Endothelial cell of umbilical vein (primary cell): ENCODE data around the gene USF2.

Experiments used
- CTCF ChIP-seq, 2 donors: IDR thresholded peaks; 1 replicate in 1 of 2; 2 replicates in 1 of 2; pipeline ENCODE4 v1.5.1; 2011; ENCODE audit warnings: low read length in 2 of 2, mild to moderate bottlenecking in 2 of 2, moderate library complexity in 2 of 2, control low read depth in 1 of 2, inconsistent platforms in 1 of 2, low read depth in 1 of 2; ENCODE audit not compliant: insufficient read depth in 1 of 2; ENCODE audit errors: extremely low read depth in 1 of 2
- EZH2 ChIP-seq: IDR thresholded peaks from 2 replicates; pipeline ENCODE4 v1.6.1; 2012; ENCODE audit warnings: borderline replicate concordance, low read depth, mild to moderate bottlenecking, moderate library complexity, low read length, inconsistent platforms; ENCODE audit not compliant: severe bottlenecking
- FOS ChIP-seq: IDR thresholded peaks from 2 replicates; pipeline ENCODE4 v1.6.1; 2011; ENCODE audit warnings: mild to moderate bottlenecking, low read length, moderate library complexity, borderline replicate concordance; ENCODE audit not compliant: insufficient read depth
- GATA2 ChIP-seq: IDR thresholded peaks from 2 replicates; pipeline ENCODE4 v1.7.0; 2011; ENCODE audit warnings: low read depth, mild to moderate bottlenecking, moderate library complexity, mixed read lengths, low read length; ENCODE audit not compliant: insufficient read length, insufficient read depth
- JUN ChIP-seq: IDR thresholded peaks from 2 replicates; pipeline ENCODE4 v1.6.1; 2011; ENCODE audit warnings: borderline replicate concordance, low read depth; ENCODE audit not compliant: insufficient read length, insufficient read depth
- MYC ChIP-seq: IDR thresholded peaks from one replicate; pipeline ENCODE4 v1.6.1; 2011; ENCODE audit warnings: mild to moderate bottlenecking, low read depth, low read length
- POLR2A ChIP-seq: IDR thresholded peaks from 2 replicates; pipeline ENCODE4 v1.6.1; 2012; ENCODE audit warnings: low read depth, mild to moderate bottlenecking, control low read depth, low read length
- POLR2AphosphoS5 ChIP-seq: IDR thresholded peaks from 2 replicates; pipeline ENCODE4 v1.6.1; 2012; ENCODE audit warnings: low read depth, mild to moderate bottlenecking, control low read depth, low read length, moderate library complexity; ENCODE audit not compliant: insufficient read depth
- TF ChIP-seq, protein P1 (sequence below): IDR thresholded peaks from 2 replicates; pipeline ENCODE4 v1.6.1; 2011; ENCODE audit not compliant: insufficient read depth, insufficient read length

- TF ChIP-seq CTCF (IDR thresholded peaks at IDR 0.05; ENCODE audit: extremely low read depth in 1 of 2, insufficient read depth in 1 of 2, low read depth in 1 of 2, low read length in 2 of 2): no peak
- TF ChIP-seq JUN: no peak
- TF ChIP-seq POLR2A: no peak
- TF ChIP-seq POLR2AphosphoS5: no peak
- no peak for TF ChIP-seq EZH2
- no peak for TF ChIP-seq FOS
- TF ChIP-seq, protein P1, sequence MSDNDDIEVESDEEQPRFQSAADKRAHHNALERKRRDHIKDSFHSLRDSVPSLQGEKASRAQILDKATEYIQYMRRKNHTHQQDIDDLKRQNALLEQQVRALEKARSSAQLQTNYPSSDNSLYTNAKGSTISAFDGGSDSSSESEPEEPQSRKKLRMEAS: no peak
- TF ChIP-seq MYC: no peak
- TF ChIP-seq GATA2: no peak
Measured at GRCh38 chr19:35309481-35310279, 40.9 kb downstream of the USF2 start.
